Measurements from ENCODE around the gene BACH2.

DNA sequence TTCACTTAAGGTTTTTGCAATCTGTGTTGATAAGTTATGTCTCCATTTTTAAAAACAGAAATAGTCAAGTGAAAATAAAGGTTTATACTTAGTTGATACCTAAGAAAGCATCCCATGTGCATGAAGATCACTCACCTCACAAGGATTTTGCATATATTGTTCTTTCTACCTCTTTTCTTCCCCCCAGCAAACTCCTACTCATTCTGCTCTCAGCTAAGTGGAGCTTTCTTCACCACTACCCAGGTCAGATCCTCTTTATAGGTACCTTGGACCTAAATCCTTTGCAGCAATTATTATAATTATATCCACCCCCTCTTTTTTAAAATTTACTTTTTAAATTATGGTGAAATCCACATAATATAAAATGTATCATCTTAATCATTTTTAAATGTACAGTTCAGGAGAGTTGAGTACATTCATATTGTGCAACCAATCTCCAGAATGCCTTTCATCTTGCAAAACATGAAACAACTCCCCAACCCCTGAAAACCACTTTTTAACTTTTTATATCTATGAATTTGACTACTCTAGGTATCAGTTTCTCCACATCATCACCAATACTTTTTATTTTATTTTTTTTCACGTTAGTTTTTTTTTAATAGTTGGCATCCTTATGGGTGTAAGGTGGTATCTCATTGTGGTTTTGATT is 9.3 kb upstream of the BACH2 start:
- TF ChIP-seq POLR2A (IDR thresholded peaks at IDR 0.05) (no peak), POLR2AphosphoS5 (IDR thresholded peaks at IDR 0.05; ENCODE audit: insufficient read depth in 1 of 2, low read depth in 1 of 2) (no peak)
- TF ChIP-seq, protein P1, sequence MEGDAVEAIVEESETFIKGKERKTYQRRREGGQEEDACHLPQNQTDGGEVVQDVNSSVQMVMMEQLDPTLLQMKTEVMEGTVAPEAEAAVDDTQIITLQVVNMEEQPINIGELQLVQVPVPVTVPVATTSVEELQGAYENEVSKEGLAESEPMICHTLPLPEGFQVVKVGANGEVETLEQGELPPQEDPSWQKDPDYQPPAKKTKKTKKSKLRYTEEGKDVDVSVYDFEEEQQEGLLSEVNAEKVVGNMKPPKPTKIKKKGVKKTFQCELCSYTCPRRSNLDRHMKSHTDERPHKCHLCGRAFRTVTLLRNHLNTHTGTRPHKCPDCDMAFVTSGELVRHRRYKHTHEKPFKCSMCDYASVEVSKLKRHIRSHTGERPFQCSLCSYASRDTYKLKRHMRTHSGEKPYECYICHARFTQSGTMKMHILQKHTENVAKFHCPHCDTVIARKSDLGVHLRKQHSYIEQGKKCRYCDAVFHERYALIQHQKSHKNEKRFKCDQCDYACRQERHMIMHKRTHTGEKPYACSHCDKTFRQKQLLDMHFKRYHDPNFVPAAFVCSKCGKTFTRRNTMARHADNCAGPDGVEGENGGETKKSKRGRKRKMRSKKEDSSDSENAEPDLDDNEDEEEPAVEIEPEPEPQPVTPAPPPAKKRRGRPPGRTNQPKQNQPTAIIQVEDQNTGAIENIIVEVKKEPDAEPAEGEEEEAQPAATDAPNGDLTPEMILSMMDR (IDR thresholded peaks at IDR 0.05): no peak
